SU-DHL-6 (cell line): ENCODE measurements around the gene GOT2.

Source experiments
- EZH2phosphoT487 ChIP-seq: fragments of 200-600 bp; sonication (generic), shearing (Covaris generic); conservative IDR thresholded peaks from 2 replicates; pipeline ENCODE4 v1.6.1; 2018; ENCODE audit warnings: mild to moderate bottlenecking, antibody characterized with exemption, low read length, moderate library complexity, mixed read lengths
- TF ChIP-seq, protein P1 (sequence below): fragments of 200-600 bp; sonication (generic); IDR thresholded peaks from one replicate; pipeline ENCODE4 v1.5.1; 2017; ENCODE audit warnings: antibody characterized with exemption, mild to moderate bottlenecking, low read length, moderate library complexity; ENCODE audit not compliant: insufficient read depth, poor library complexity, severe bottlenecking

GRCh38 chr16:58679763-58680162 lies 54.4 kb downstream of the GOT2 start:
- TF ChIP-seq, protein P1, sequence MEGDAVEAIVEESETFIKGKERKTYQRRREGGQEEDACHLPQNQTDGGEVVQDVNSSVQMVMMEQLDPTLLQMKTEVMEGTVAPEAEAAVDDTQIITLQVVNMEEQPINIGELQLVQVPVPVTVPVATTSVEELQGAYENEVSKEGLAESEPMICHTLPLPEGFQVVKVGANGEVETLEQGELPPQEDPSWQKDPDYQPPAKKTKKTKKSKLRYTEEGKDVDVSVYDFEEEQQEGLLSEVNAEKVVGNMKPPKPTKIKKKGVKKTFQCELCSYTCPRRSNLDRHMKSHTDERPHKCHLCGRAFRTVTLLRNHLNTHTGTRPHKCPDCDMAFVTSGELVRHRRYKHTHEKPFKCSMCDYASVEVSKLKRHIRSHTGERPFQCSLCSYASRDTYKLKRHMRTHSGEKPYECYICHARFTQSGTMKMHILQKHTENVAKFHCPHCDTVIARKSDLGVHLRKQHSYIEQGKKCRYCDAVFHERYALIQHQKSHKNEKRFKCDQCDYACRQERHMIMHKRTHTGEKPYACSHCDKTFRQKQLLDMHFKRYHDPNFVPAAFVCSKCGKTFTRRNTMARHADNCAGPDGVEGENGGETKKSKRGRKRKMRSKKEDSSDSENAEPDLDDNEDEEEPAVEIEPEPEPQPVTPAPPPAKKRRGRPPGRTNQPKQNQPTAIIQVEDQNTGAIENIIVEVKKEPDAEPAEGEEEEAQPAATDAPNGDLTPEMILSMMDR: no peak
- TF ChIP-seq EZH2phosphoT487: no peak
